Duodenal mucosa (tissue), 2 donors: Measurements from ENCODE around the gene GIMAP2.
"Not testable (repeated sequence)": the region's sequence is repeated elsewhere in the genome, so short reads cannot be mapped to it uniquely, and the experiment has no call there.

Experiments used
- H3K27ac ChIP-seq: one replicate; pipeline ENCODE4 v1.7.0; 2013; ENCODE audit warnings: low read depth, low read length
- H3K27me3 ChIP-seq, 2 donors: one replicate each; pipeline ENCODE4 v1.7.0; 2013; ENCODE audit warnings: low read length in 2 of 2, control low read depth in 1 of 2; ENCODE audit not compliant: insufficient read depth in 2 of 2, control insufficient read depth in 1 of 2
- H3K36me3 ChIP-seq, 2 donors: one replicate each; pipeline ENCODE4 v1.7.0; 2013; ENCODE audit warnings: low read length in 2 of 2, control low read depth in 1 of 2; ENCODE audit not compliant: insufficient read depth in 2 of 2, control insufficient read depth in 1 of 2
- H3K4me1 ChIP-seq, 2 donors: one replicate each; pipeline ENCODE4 v1.7.0; 2013; ENCODE audit warnings: low read length in 2 of 2, control low read depth in 1 of 2; ENCODE audit not compliant: insufficient read depth in 2 of 2, control insufficient read depth in 1 of 2
- H3K4me3 ChIP-seq, 2 donors: one replicate each; pipeline ENCODE4 v1.7.0; 2013; ENCODE audit warnings: low read length in 2 of 2, low read depth in 1 of 2
- H3K9ac ChIP-seq, 2 donors: one replicate each; pipeline ENCODE4 v1.7.0; 2013; ENCODE audit warnings: low read length in 2 of 2, low read depth in 1 of 2
- H3K9me3 ChIP-seq, 2 donors: one replicate each; pipeline ENCODE4 v1.7.0; 2013; ENCODE audit warnings: low read length in 2 of 2, control low read depth in 1 of 2; ENCODE audit not compliant: control insufficient read depth in 1 of 2

The GIMAP2 gene

GRCh38 chr7:150676276-150676675, 9.2 kb upstream of the GIMAP2 start:
- not testable (repeated sequence) for H3K27ac ChIP-seq, H3K36me3 ChIP-seq, H3K9ac ChIP-seq, H3K27me3 ChIP-seq, H3K9me3 ChIP-seq, H3K4me1 ChIP-seq, H3K4me3 ChIP-seq

GRCh38 chr7:150676854-150677253, 8.7 kb upstream of the GIMAP2 start:
- H3K9me3 ChIP-seq, H3K4me1 ChIP-seq, H3K36me3 ChIP-seq, H3K4me3 ChIP-seq, H3K9ac ChIP-seq, H3K27ac ChIP-seq, H3K27me3 ChIP-seq: not testable (repeated sequence)

- H3K27ac ChIP-seq, H3K4me1 ChIP-seq, H3K36me3 ChIP-seq, H3K27me3 ChIP-seq, H3K4me3 ChIP-seq, H3K9me3 ChIP-seq, H3K9ac ChIP-seq: not testable (repeated sequence)
Measured at GRCh38 chr7:150678601-150679000, 6.9 kb upstream of the GIMAP2 start.

GRCh38 chr7:150680364-150680763, 5.1 kb upstream of the GIMAP2 start:
- H3K9me3 ChIP-seq, H3K27me3 ChIP-seq, H3K9ac ChIP-seq, H3K4me1 ChIP-seq, H3K36me3 ChIP-seq, H3K27ac ChIP-seq, H3K4me3 ChIP-seq: not testable (repeated sequence)

GRCh38 chr7:150686030-150686631, 625 bp downstream of the GIMAP2 start:
- H3K9me3 ChIP-seq, result peaks cover 0 to 1% of the 10 kb centered on the region in 2 donors
- peak overlapping the region; percentile 26 for H3K27ac ChIP-seq
- no peaks in the 10 kb centered on the region for H3K27me3 ChIP-seq
- peaks cover 11 to 16% of the 10 kb centered on the region in 2 donors for H3K36me3 ChIP-seq
- H3K4me1 ChIP-seq, result peaks cover 5 to 9% of the 10 kb centered on the region in 2 donors
- peak overlapping the region; percentile 55 to 80 for H3K9ac ChIP-seq
- H3K4me3 ChIP-seq, result peak overlapping the region; percentile 77 to 88

GRCh38 chr7:150688630-150689029, 3.1 kb downstream of the GIMAP2 start:
- peaks cover 0 to 4% of the 10 kb centered on the region in 2 donors for H3K9me3 ChIP-seq
- peaks cover 5 to 9% of the 10 kb centered on the region in 2 donors for H3K4me1 ChIP-seq
- peaks cover 12 to 26% of the 10 kb centered on the region in 2 donors for H3K36me3 ChIP-seq
- peak overlapping the region in 1 of 2 donors; percentile 13 for H3K4me3 ChIP-seq
- no peak overlapping the region for H3K27ac ChIP-seq
- no peaks in the 10 kb centered on the region for H3K27me3 ChIP-seq
- H3K9ac ChIP-seq, result no peak overlapping the region

- Histone ChIP-seq H3K36me3 (peaks cover 6 to 13% of the 10 kb centered on the region in 2 donors), H3K27me3 (no peaks in the 10 kb centered on the region), H3K27ac (no peak overlapping the region), H3K4me3 (no peak overlapping the region), H3K4me1 (no peaks in the 10 kb centered on the region), H3K9ac (no peak overlapping the region), H3K9me3 (peaks cover 4 to 39% of the 10 kb centered on the region in 2 donors)
Measured at GRCh38 chr7:150695654-150696053, 10.1 kb downstream of the GIMAP2 start.

GRCh38 chr7:150703209-150703608, 17.7 kb downstream of the GIMAP2 start:
- H3K4me3 ChIP-seq, result no peak overlapping the region

GRCh38 chr7:150715293-150715692, 29.8 kb downstream of the GIMAP2 start:
- Histone ChIP-seq H3K36me3 (peaks cover 0 to 5% of the 10 kb centered on the region in 2 donors), H3K27ac (peak overlapping the region; percentile 1), H3K9me3 (no peaks in the 10 kb centered on the region), H3K4me1 (no peaks in the 10 kb centered on the region), H3K9ac (peak overlapping the region in 1 of 2 donors; percentile 4), H3K4me3 (no peak overlapping the region), H3K27me3 (no peaks in the 10 kb centered on the region)

More at GRCh38 chr7:150703209-150703608, 17.7 kb downstream of the GIMAP2 start:
- no peaks in the 10 kb centered on the region for H3K27me3 ChIP-seq
- H3K9ac ChIP-seq, result no peak overlapping the region
- no peaks in the 10 kb centered on the region for H3K36me3 ChIP-seq
- no peak overlapping the region for H3K27ac ChIP-seq
- H3K9me3 ChIP-seq, result peaks cover 30 to 51% of the 10 kb centered on the region in 2 donors
- H3K4me1 ChIP-seq, result no peaks in the 10 kb centered on the region

- Histone ChIP-seq H3K27ac (peak overlapping the region; percentile 58), H3K4me3 (peak overlapping the region; percentile 29 to 73), H3K9ac (peak overlapping the region; percentile 4 to 68)
Measured at GRCh38 chr7:150715738-150716137, 30.2 kb downstream of the GIMAP2 start.

More at GRCh38 chr7:150715738-150716137, 30.2 kb downstream of the GIMAP2 start:
- H3K4me1 ChIP-seq, result no peaks in the 10 kb centered on the region
- H3K36me3 ChIP-seq, result peaks cover 0 to 7% of the 10 kb centered on the region in 2 donors
- no peaks in the 10 kb centered on the region for H3K9me3 ChIP-seq
- H3K27me3 ChIP-seq, result no peaks in the 10 kb centered on the region
